Thyroid gland (tissue), 4 donors: ENCODE results near the gene INTS7. TPM values are rescaled to one million over a fixed set of nuclear protein-coding genes. Genes with fewer than 3 reads are reported as not detected.
"Not testable (repeated sequence)": the region's sequence is repeated elsewhere in the genome, so short reads cannot be mapped to it uniquely, and the experiment has no call there.

Source experiments
- DNase-seq, 2 donors: peaks; one replicate each; pipeline ENCODE4 v3.0.0-alpha.2; 2019
- H3K27ac ChIP-seq, 3 donors: fragments of 200-600 bp; sonication (generic); 1 replicate in 2 of 3; 2 replicates in 1 of 3; pipeline ENCODE4 v1.5.1; 2016 to 2019; ENCODE audit warnings: mild to moderate bottlenecking in 1 of 3, moderate library complexity in 1 of 3
- H3K27me3 ChIP-seq: fragments of 200-600 bp; sonication (generic); one replicate; pipeline ENCODE4 v1.5.1; 2019
- H3K36me3 ChIP-seq, 2 donors: fragments of 200-600 bp; sonication (generic); one replicate each; pipeline ENCODE4 v1.5.1; 2016 to 2019
- H3K4me1 ChIP-seq, 2 donors: fragments of 200-600 bp; sonication (generic); one replicate each; pipeline ENCODE4 v1.5.1; 2017 to 2019
- H3K4me3 ChIP-seq, 3 donors: fragments of 200-600 bp; sonication (generic); replicated peaks in 1 of 3; 1 replicate in 2 of 3; 2 replicates in 1 of 3; pipeline ENCODE4 v1.5.1; 2016; ENCODE audit warnings: mild to moderate bottlenecking in 1 of 3
- H3K9me3 ChIP-seq: fragments of 200-600 bp; sonication (generic); one replicate; pipeline ENCODE4 v1.5.1; 2017
- POLR2A ChIP-seq, 2 donors: fragments of 450-650 bp; IDR thresholded peaks; one replicate each; pipeline ENCODE4 v1.6.1; 2017; ENCODE audit warnings: antibody characterized with exemption in 2 of 2, mild to moderate bottlenecking in 2 of 2, moderate library complexity in 1 of 2
- WGBS, 2 donors: methylation state at CpG; one replicate each; pipeline ENCODE4 v1.1.5; 2017; 5-methylcytosine and 5-hydroxymethylcytosine counted together
- intact Hi-C: fragments of 100-400 bp; cut with DNase I; formaldehyde crosslinking; loops from one replicate; pipeline ENCODE4 v1.15.1; 2023
- total RNA-seq, 4 donors: library from RNA; depleted of rRNA; stranded (reverse); fragments of >200 nt; gene quantifications; one replicate each; pipeline ENCODE4 v1.2.3, GENCODE V29; 2016
- TF ChIP-seq, protein P1 (sequence below), 6 experiments: fragments of 200-600 bp in 3 of 6; fragments of 450-650 bp in 3 of 6; sonication (generic) in 3 of 6; IDR thresholded peaks; one replicate each; pipeline ENCODE4 v1.5.1; 2016 to 2019; ENCODE audit warnings: antibody characterized with exemption in 6 of 6, mild to moderate bottlenecking in 2 of 6, inconsistent platforms in 1 of 6, moderate library complexity in 1 of 6

The INTS7 gene
- total RNA-seq, 4 donors from 2014 or later, result 14.8 to 22.6 (median 19.5) TPM

- H3K4me1 ChIP-seq, result peaks cover 12 to 15% of the 10 kb centered on the region in 2 donors
- H3K27me3 ChIP-seq, result no peaks in the 10 kb centered on the region
- no peaks in the 10 kb centered on the region for H3K9me3 ChIP-seq
- no peak overlapping the region for H3K27ac ChIP-seq
- no peak for TF ChIP-seq POLR2A (IDR thresholded peaks at IDR 0.05)
- TF ChIP-seq, protein P1, sequence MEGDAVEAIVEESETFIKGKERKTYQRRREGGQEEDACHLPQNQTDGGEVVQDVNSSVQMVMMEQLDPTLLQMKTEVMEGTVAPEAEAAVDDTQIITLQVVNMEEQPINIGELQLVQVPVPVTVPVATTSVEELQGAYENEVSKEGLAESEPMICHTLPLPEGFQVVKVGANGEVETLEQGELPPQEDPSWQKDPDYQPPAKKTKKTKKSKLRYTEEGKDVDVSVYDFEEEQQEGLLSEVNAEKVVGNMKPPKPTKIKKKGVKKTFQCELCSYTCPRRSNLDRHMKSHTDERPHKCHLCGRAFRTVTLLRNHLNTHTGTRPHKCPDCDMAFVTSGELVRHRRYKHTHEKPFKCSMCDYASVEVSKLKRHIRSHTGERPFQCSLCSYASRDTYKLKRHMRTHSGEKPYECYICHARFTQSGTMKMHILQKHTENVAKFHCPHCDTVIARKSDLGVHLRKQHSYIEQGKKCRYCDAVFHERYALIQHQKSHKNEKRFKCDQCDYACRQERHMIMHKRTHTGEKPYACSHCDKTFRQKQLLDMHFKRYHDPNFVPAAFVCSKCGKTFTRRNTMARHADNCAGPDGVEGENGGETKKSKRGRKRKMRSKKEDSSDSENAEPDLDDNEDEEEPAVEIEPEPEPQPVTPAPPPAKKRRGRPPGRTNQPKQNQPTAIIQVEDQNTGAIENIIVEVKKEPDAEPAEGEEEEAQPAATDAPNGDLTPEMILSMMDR (IDR thresholded peaks at IDR 0.05), result no peak
- H3K4me3 ChIP-seq, result no peak overlapping the region
- no peak for DNase-seq
- intact Hi-C loops, result loop anchor here (10.0 kb wide), 1 partner anchor 353 kb away; no protein-coding TSS in a partner anchor
- no peaks in the 10 kb centered on the region for H3K36me3 ChIP-seq
- WGBS, 2 donors, result 78 to 80% methylated on average over 3 of the region's 3 CpGs
Observed at GRCh38 chr1:212037900-212038299, 2.5 kb upstream of the INTS7 start.

GRCh38 chr1:212035835-212036605 lies 663 bp upstream of the INTS7 start:
- WGBS, 2 donors, result 2% methylated on average over 29 to 32 of the region's 32 CpGs
- H3K9me3 ChIP-seq, result no peaks in the 10 kb centered on the region
- peaks cover 13 to 20% of the 10 kb centered on the region in 2 donors for H3K4me1 ChIP-seq
- no peaks in the 10 kb centered on the region for H3K27me3 ChIP-seq
- H3K36me3 ChIP-seq, result no peaks in the 10 kb centered on the region
- H3K27ac ChIP-seq, result no peak overlapping the region
- intact Hi-C loops, result loop anchor here (10.0 kb wide), 1 partner anchor 351 kb away; no protein-coding TSS in a partner anchor
- peak overlapping the region in 1 of 3 donors; percentile 33 for H3K4me3 ChIP-seq
- DNase-seq, result no peak
- TF ChIP-seq, protein P1 (IDR thresholded peaks at IDR 0.05), result no peak
- TF ChIP-seq POLR2A (IDR thresholded peaks at IDR 0.05), result no peak

- Histone ChIP-seq H3K36me3 (no peaks in the 10 kb centered on the region), H3K27me3 (no peaks in the 10 kb centered on the region), H3K4me1 (peaks cover 20 to 21% of the 10 kb centered on the region in 2 donors), H3K27ac (peak overlapping the region in 2 of 3 donors; percentile 80), H3K9me3 (no peaks in the 10 kb centered on the region), H3K4me3 (peak overlapping the region in 2 of 3 donors; percentile 1 to 33)
- WGBS, 2 donors, result 5 to 6% methylated on average over 13 of the region's 13 CpGs
- TF ChIP-seq, protein P1 (IDR thresholded peaks at IDR 0.05), result no peak
- TF ChIP-seq POLR2A (IDR thresholded peaks at IDR 0.05), result no peak
- intact Hi-C loops, result loop anchor here (10.0 kb wide), 1 partner anchor 350 kb away; no protein-coding TSS in a partner anchor
- peak in 1 of 2 donors; percentile 4 for DNase-seq
Observed at GRCh38 chr1:212034516-212035122, 738 bp downstream of the INTS7 start.

DNA sequence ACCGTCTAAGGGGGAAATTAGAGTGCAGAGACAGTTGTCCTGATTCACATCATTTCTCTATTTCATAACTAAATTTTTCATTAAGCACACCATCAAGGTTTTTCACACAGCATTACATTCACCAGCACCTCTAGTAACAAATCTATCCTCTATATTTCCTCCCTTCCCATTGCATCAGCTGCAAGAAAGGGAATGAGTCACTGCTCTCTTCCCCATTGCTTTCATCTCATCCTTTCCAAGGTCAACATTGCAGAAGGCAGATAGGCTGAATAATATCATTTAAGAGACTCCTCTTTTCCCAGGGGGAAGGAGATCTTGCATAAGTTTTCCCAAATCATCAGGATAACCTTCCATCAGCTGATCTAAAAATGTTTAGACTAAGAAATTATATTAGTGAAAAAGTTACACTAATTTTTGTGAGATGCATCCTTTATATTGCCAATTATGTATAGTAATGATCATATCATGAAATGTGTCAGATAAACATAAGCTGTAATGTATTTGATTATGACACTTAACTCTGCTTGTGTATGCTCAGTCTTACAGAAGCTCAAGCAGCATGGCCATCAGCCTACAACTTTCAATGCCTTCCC lies 4.3 kb downstream of the INTS7 start:
- WGBS, 2 donors, result 84 to 91% methylated on average over 1 of the region's 1 CpG
- no peak overlapping the region for H3K4me3 ChIP-seq
- intact Hi-C loops, result loop anchor here (10.0 kb wide), 1 partner anchor 346 kb away; no protein-coding TSS in a partner anchor

GRCh38 chr1:212027727-212028126 lies 7.6 kb downstream of the INTS7 start:
- H3K4me1 ChIP-seq, H3K9me3 ChIP-seq, H3K36me3 ChIP-seq, H3K27ac ChIP-seq, intact Hi-C loops, H3K27me3 ChIP-seq, H3K4me3 ChIP-seq: not testable (repeated sequence)
- WGBS, 2 donors, result 55 to 64% methylated on average over 10 of the region's 10 CpGs
- DNase-seq, result peak; percentile 70 to 76

More for the DNA sequence above, 4.3 kb downstream of the INTS7 start:
- H3K4me1 ChIP-seq, result peaks cover 19% of the 10 kb centered on the region in 2 donors
- H3K36me3 ChIP-seq, result no peaks in the 10 kb centered on the region
- H3K27ac ChIP-seq, result no peak overlapping the region
- TF ChIP-seq POLR2A (IDR thresholded peaks at IDR 0.05), result no peak
- TF ChIP-seq, protein P1 (IDR thresholded peaks at IDR 0.05), result no peak
- no peaks in the 10 kb centered on the region for H3K9me3 ChIP-seq
- DNase-seq, result no peak
- H3K27me3 ChIP-seq, result no peaks in the 10 kb centered on the region
